Spleen (tissue), 11 donors: ENCODE data around the gene SV2C. TPM values are rescaled to one million over a fixed set of nuclear protein-coding genes. Genes with fewer than 3 reads are reported as not detected.

Experiments used
- DNase-seq: peaks from one replicate; pipeline ENCODE4 v3.0.0-alpha.2; 2020
- H3K27ac ChIP-seq, 8 donors: fragments of 200-600 bp; sonication (generic) in 7 of 8; 1 replicate in 4 of 8; 2 replicates in 4 of 8; pipeline versions ENCODE4 v1.5.0 to v1.8.0; 2016 to 2021; ENCODE audit warnings: inconsistent platforms in 4 of 8, mild to moderate bottlenecking in 4 of 8, moderate library complexity in 1 of 8
- H3K27me3 ChIP-seq, 7 donors: fragments of 200-600 bp; sonication (generic) in 6 of 7; replicated peaks in 1 of 7; 1 replicate in 4 of 7; 2 replicates in 3 of 7; pipeline versions ENCODE4 v1.5.0 to v1.8.0; 2016 to 2021; ENCODE audit warnings: inconsistent platforms in 3 of 7, mild to moderate bottlenecking in 1 of 7
- H3K36me3 ChIP-seq, 6 donors: fragments of 200-600 bp; sonication (generic) in 5 of 6; 1 replicate in 4 of 6; 2 replicates in 2 of 6; pipeline versions ENCODE4 v1.5.0 to v1.8.0; 2016 to 2021; ENCODE audit warnings: inconsistent platforms in 2 of 6
- H3K4me1 ChIP-seq, 6 donors: fragments of 200-600 bp; sonication (generic) in 5 of 6; 1 replicate in 3 of 6; 2 replicates in 3 of 6; pipeline versions ENCODE4 v1.5.0 to v1.8.0; 2016 to 2021; ENCODE audit warnings: inconsistent platforms in 3 of 6
- H3K4me3 ChIP-seq, 8 donors: fragments of 200-600 bp; sonication (generic) in 7 of 8; 1 replicate in 4 of 8; 2 replicates in 4 of 8; pipeline versions ENCODE4 v1.5.0 to v1.8.0; 2016 to 2021; ENCODE audit warnings: inconsistent platforms in 4 of 8, mild to moderate bottlenecking in 4 of 8, moderate library complexity in 2 of 8
- H3K9me3 ChIP-seq, 8 donors: fragments of 200-600 bp; sonication (generic) in 7 of 8; 1 replicate in 4 of 8; 2 replicates in 4 of 8; pipeline versions ENCODE4 v1.5.0 to v1.8.0; 2016 to 2021; ENCODE audit warnings: inconsistent platforms in 4 of 8
- CTCF ChIP-seq, 11 experiments: fragments of 200-600 bp in 7 of 11; fragments of 450-650 bp in 4 of 11; sonication (generic) in 4 of 11; IDR thresholded peaks in 8 of 11; conservative IDR thresholded peaks in 3 of 11; 1 replicate in 7 of 11; 2 replicates in 4 of 11; pipeline versions ENCODE4 v1.4.0 to v1.8.0; 2016 to 2021; ENCODE audit warnings: antibody characterized with exemption in 11 of 11, inconsistent platforms in 4 of 11, mild to moderate bottlenecking in 1 of 11
- POLR2A ChIP-seq, 3 donors: fragments of 450-650 bp; IDR thresholded peaks; one replicate each; pipeline ENCODE4 v1.5.1; 2017; ENCODE audit warnings: antibody characterized with exemption in 3 of 3, mild to moderate bottlenecking in 1 of 3
- POLR2AphosphoS5 ChIP-seq, 3 donors: sonication (generic); formaldehyde crosslinking; IDR thresholded peaks; one replicate each; pipeline ENCODE4 v1.5.1; 2017; ENCODE audit warnings: antibody characterized with exemption in 3 of 3
- WGBS, 5 donors: extraction: QIAGEN DNeasy Blood & Tissue Kit in 3 of 5; methylation state at CpG; one replicate each; pipeline versions ENCODE4 v1.1.5 to v1.1.7; 2013 to 2018; 5-methylcytosine and 5-hydroxymethylcytosine counted together
- intact Hi-C: fragments of 100-400 bp; cut with DNase I; formaldehyde crosslinking; loops from one replicate; pipeline ENCODE4 v1.15.0; 2023; ENCODE audit warnings: low total_unique reads
- polyA plus RNA-seq, 3 donors: library from polyadenylated mRNA; stranded (reverse); fragments of 200-250 nt; gene quantifications; one replicate each; pipeline ENCODE4 v1.2.1, GENCODE V29; 2013
- total RNA-seq, 7 donors: library from RNA; depleted of rRNA in 3 of 7; stranded (reverse); fragments of >200 nt in 3 of 7; fragmentation: NEBNext Ultra II Directional in 4 of 7; extraction: Animal tissue kit (Norgen Biotek cat#: 25700) in 4 of 7; gene quantifications; one replicate each; pipeline versions ENCODE4 v1.1.0 to v1.2.1, GENCODE V29; 2016 to 2021
- donor health status: healthy with polysubstance abuse.
- donor health status: DM: no; HTN: no; CAD: no; lungs with moderate emphysema.
- donor health status: DM: no; HTN: no; CAD: no.
- donor health status: Bipolar disorder and iron deficiency.
- donor health status: healthy.
- donor health status: DM: no; HTN: no; CAD: no.
- donor health status: DM: yes; HTN: yes; CAD: no.

SV2C gene
- total and polyA plus RNA-seq, 10 donors, result 0.02 to 0.43 (median 0.11) TPM

DNA sequence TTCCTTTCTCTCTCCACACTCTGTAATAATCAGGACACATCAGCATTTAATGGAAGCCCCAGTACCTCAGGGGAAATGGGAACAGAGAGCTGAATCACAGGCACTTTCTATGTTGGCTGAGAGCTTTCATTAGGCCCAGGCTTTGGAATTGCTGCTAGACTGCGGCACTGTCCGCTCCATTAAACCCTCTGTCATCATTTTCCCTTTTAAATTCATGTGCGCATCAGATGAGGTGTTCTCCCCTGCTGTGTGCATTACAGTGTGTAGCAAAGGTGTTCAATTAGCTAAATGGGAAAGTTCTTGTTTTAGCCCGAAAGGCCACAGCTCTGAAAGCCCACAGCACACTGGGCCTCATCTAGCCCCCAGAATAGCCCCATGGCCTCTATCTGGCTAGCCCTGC is 133.6 kb downstream of the SV2C start:
- intact Hi-C loops, result no loop called here
- Histone ChIP-seq H3K27ac (no peak overlapping the region), H3K9me3 (peaks cover 0 to 4% (median 0%) of the 10 kb centered on the region in 8 donors), H3K27me3 (no peaks in the 10 kb centered on the region), H3K4me3 (no peak overlapping the region), H3K4me1 (no peaks in the 10 kb centered on the region), H3K36me3 (no peaks in the 10 kb centered on the region)
- DNase-seq, result no peak
- WGBS, 5 donors, result 94 to 99% (median 94%) methylated on average over 4 of the region's 4 CpGs
- TF ChIP-seq CTCF (IDR thresholded peaks at IDR 0.05 in 8 of 11, conservative IDR thresholded peaks at IDR 0.05 in 3 of 11) (no peak), POLR2AphosphoS5 (IDR thresholded peaks at IDR 0.05) (no peak), POLR2A (IDR thresholded peaks at IDR 0.05) (no peak)

DNA sequence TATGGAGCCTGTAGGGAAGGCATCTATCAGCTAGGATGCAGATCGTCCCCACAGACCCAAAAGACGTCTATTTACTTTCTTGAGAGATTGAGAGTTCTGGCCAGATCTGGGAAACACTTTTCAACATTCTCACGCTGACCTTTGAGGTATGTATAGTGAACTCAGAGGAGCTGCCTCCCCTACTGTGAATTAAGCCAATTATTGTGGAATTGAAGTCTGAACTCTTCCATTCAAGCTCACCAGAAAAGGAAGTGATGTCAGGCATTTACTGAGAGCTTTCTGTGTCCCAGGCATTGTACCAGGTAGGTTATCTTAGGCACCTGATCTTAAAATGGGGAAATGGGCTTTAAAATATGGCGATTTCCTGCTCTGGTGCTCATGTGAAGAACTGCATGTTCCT is 136.5 kb downstream of the SV2C start:
- WGBS, 5 donors, result 71 to 86% (median 82%) methylated on average over 4 of the region's 4 CpGs
- intact Hi-C loops, result no loop called here
- Histone ChIP-seq H3K27me3 (no peaks in the 10 kb centered on the region), H3K27ac (no peak overlapping the region), H3K4me3 (no peak overlapping the region), H3K9me3 (peaks cover 0 to 4% (median 0%) of the 10 kb centered on the region in 8 donors), H3K4me1 (no peaks in the 10 kb centered on the region), H3K36me3 (no peaks in the 10 kb centered on the region)
- TF ChIP-seq POLR2AphosphoS5 (IDR thresholded peaks at IDR 0.05) (no peak), CTCF (IDR thresholded peaks at IDR 0.05 in 8 of 11, conservative IDR thresholded peaks at IDR 0.05 in 3 of 11) (no peak), POLR2A (IDR thresholded peaks at IDR 0.05) (no peak)
- DNase-seq, result no peak

DNA sequence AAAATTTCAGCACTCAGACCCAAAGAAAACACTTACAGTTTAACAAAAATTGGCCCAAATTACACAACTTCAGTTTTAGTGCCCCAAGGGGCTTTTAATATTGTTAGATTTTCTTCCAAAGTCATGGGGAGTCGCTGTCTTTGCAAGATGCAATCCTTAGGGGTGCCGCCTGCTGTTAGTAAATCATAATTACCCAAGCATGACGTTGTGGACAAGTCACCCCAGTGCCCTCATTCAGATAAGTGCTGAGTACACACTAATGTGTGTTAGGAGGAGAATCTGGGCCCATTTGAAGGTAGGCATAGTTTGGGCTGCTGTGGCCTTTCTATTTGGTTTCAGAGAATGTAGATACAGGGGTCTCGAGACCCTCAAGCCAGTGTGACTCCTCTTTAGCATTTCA is 138.1 kb downstream of the SV2C start:
- WGBS, 5 donors, result 68 to 88% (median 82%) methylated on average over 4 of the region's 4 CpGs
- no peak overlapping the region for H3K27ac ChIP-seq
- peaks cover 0 to 4% (median 0%) of the 10 kb centered on the region in 8 donors for H3K9me3 ChIP-seq
- no peaks in the 10 kb centered on the region for H3K27me3 ChIP-seq
- H3K4me3 ChIP-seq, result no peak overlapping the region
- H3K4me1 ChIP-seq, result no peaks in the 10 kb centered on the region
- no peak for TF ChIP-seq CTCF (IDR thresholded peaks at IDR 0.05 in 8 of 11, conservative IDR thresholded peaks at IDR 0.05 in 3 of 11)
- no peak for TF ChIP-seq POLR2AphosphoS5 (IDR thresholded peaks at IDR 0.05)
- TF ChIP-seq POLR2A (IDR thresholded peaks at IDR 0.05), result no peak
- no peak for DNase-seq
- H3K36me3 ChIP-seq, result no peaks in the 10 kb centered on the region
- intact Hi-C loops, result no loop called here

DNA sequence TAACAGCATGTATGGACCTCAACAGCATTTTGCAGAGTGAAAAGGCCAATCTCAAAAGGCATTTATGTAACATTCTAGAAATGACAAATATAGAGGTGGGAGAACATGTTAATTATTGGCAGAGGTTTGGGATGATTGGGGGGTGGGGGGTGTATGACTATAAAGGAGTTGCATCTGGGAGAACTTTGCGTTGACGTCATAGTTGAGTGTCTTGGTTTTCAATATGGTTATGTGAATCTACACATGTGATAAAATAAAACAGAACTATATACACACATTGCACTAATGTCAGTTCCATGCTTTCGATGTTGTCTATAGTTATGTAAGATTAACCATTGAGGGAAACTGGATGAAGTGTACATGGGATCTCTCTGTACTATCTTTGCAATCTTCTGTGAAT is 139.1 kb downstream of the SV2C start:
- WGBS, 5 donors, result 94 to 99% (median 96%) methylated on average over 3 of the region's 3 CpGs
- no peaks in the 10 kb centered on the region for H3K36me3 ChIP-seq
- no peak overlapping the region for H3K4me3 ChIP-seq
- H3K9me3 ChIP-seq, result peaks cover 0 to 4% (median 0%) of the 10 kb centered on the region in 8 donors
- no peak for DNase-seq
- intact Hi-C loops, result no loop called here
- no peaks in the 10 kb centered on the region for H3K27me3 ChIP-seq
- TF ChIP-seq POLR2A (IDR thresholded peaks at IDR 0.05) (no peak), CTCF (IDR thresholded peaks at IDR 0.05 in 8 of 11, conservative IDR thresholded peaks at IDR 0.05 in 3 of 11) (no peak), POLR2AphosphoS5 (IDR thresholded peaks at IDR 0.05) (no peak)
- H3K27ac ChIP-seq, result no peak overlapping the region
- H3K4me1 ChIP-seq, result no peaks in the 10 kb centered on the region
